Suprapubic skin (tissue), 4 donors: Measurements from ENCODE around the gene CHST13.

ENCODE experiments used
- CTCF ChIP-seq, 2 donors: fragments of 200-600 bp in 1 of 2; fragments of 450-650 bp in 1 of 2; sonication (generic) in 1 of 2; IDR thresholded peaks; one replicate each; pipeline ENCODE4 v1.5.1; 2016 to 2019; ENCODE audit warnings: antibody characterized with exemption in 2 of 2, mild to moderate bottlenecking in 1 of 2, moderate library complexity in 1 of 2
- POLR2A ChIP-seq, 2 donors: fragments of 450-650 bp; IDR thresholded peaks; one replicate each; pipeline ENCODE4 v1.6.1; 2017; ENCODE audit warnings: antibody characterized with exemption in 2 of 2, mild to moderate bottlenecking in 2 of 2, moderate library complexity in 2 of 2
- POLR2AphosphoS5 ChIP-seq, 3 donors: sonication (generic); formaldehyde crosslinking; IDR thresholded peaks; one replicate each; pipeline ENCODE4 v1.6.1; 2017; ENCODE audit warnings: antibody characterized with exemption in 3 of 3

GRCh38 chr3:126497956-126498355 lies 26.0 kb upstream of the CHST13 start:
- TF ChIP-seq CTCF (IDR thresholded peaks at IDR 0.05) (no peak), POLR2AphosphoS5 (IDR thresholded peaks at IDR 0.05) (no peak), POLR2A (IDR thresholded peaks at IDR 0.05) (no peak)
